PFSK-1 (cell line): Measurements from ENCODE around the gene EEF1G.

Experiments used
- FOXP2 ChIP-seq: optimal IDR thresholded peaks from 2 replicates; pipeline ENCODE3; 2011; ENCODE audit warnings: borderline replicate concordance, control low read depth, inconsistent platforms; ENCODE audit not compliant: insufficient read depth; ENCODE audit errors: extremely low read length, extremely low read depth
- POLR2AphosphoS5 ChIP-seq: IDR thresholded peaks from 2 replicates; pipeline ENCODE4 v1.6.1; 2012; ENCODE audit warnings: low read depth, mild to moderate bottlenecking, control low read depth, low read length, moderate library complexity
- SIN3A ChIP-seq: IDR thresholded peaks from 2 replicates; pipeline ENCODE4 v1.6.1; 2012; ENCODE audit warnings: mild to moderate bottlenecking, low read length, moderate library complexity, borderline replicate concordance; ENCODE audit not compliant: insufficient read depth
- TAF1 ChIP-seq: IDR thresholded peaks from 2 replicates; pipeline ENCODE4 v1.6.1; 2012; ENCODE audit warnings: low read length, control low read depth, borderline replicate concordance; ENCODE audit not compliant: insufficient read depth
- TF ChIP-seq, protein P1 (sequence below), 2 experiments: IDR thresholded peaks; 2 replicates each; pipeline versions ENCODE4 v1.6.1 to v1.8.0; 2011 to 2012; ENCODE audit warnings: low read depth in 2 of 2, low read length in 2 of 2, control low read depth in 1 of 2, inconsistent platforms in 1 of 2, mild to moderate bottlenecking in 1 of 2, moderate library complexity in 1 of 2; ENCODE audit not compliant: insufficient read depth in 1 of 2

Gene EEF1G

DNA sequence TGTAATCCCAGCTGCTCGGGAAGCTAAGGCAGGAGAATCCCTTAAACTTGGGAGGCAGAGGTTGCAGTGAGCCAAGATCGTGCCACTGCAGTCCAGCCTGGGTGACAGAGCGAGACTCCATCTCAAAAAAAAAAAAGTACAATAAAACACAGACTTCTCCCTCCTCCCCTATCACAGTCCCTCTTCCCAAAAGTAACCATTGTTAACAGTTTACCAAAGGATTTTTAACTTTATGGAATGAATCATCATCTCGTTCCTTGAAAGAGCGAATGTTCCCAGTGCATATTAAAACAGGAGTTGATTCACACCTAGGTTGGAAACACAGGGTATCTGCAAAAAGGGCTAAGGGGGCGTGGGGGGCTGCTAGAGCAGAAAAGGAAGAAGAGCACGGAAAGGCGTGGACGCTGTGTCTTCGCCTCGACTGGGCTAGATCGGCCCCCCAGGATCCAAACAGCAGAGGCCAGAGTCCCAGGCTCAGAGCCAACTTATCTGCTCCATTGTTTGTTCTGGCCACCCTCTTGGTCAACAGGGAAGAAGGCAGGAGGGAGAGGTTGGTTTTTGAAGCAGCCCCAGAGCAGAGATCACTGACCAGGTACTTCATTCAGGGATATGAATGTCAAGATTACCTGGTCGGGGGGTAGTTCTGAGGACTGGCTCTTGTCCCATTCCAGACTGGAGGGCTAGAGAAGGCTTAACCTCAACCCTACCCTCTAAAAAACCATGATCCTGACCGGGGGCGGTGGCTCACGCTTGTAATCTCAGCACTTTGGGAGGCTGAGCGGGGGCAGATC lies 25.0 kb downstream of the EEF1G start:
- no peak for TF ChIP-seq TAF1
- TF ChIP-seq POLR2AphosphoS5 = no peak
- no peak for TF ChIP-seq SIN3A
- TF ChIP-seq FOXP2 = no peak

DNA sequence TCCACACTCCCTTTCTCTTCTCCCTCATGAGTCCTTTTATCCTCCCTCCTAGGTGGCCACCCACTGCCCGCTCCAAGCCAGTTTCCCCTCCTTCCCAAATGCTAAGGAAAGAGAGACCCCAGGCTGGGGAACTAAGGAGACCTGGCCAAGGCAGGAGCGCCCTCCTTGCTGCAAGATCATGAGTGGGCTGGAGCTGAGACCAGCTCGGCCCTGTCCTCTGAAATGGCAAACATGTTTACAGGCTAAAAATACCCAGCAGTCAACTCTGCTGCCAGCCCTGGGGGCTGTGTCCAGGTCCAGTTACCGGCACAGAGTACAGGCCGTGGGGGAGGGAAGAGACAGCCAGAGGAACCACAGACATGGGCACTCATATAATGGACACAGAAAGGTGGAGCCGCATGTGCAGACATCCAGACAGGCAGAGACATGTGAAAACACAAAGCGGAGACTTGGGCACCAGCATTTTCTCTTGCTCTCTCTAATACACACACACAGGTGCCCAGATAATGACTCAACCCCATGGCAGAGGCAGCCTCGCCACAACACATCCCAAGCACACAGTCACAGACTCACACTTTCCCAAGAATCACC lies 25.9 kb downstream of the EEF1G start:
- TF ChIP-seq TAF1 = no peak
- no peak for TF ChIP-seq SIN3A
- TF ChIP-seq FOXP2 = no peak
- TF ChIP-seq, protein P1, sequence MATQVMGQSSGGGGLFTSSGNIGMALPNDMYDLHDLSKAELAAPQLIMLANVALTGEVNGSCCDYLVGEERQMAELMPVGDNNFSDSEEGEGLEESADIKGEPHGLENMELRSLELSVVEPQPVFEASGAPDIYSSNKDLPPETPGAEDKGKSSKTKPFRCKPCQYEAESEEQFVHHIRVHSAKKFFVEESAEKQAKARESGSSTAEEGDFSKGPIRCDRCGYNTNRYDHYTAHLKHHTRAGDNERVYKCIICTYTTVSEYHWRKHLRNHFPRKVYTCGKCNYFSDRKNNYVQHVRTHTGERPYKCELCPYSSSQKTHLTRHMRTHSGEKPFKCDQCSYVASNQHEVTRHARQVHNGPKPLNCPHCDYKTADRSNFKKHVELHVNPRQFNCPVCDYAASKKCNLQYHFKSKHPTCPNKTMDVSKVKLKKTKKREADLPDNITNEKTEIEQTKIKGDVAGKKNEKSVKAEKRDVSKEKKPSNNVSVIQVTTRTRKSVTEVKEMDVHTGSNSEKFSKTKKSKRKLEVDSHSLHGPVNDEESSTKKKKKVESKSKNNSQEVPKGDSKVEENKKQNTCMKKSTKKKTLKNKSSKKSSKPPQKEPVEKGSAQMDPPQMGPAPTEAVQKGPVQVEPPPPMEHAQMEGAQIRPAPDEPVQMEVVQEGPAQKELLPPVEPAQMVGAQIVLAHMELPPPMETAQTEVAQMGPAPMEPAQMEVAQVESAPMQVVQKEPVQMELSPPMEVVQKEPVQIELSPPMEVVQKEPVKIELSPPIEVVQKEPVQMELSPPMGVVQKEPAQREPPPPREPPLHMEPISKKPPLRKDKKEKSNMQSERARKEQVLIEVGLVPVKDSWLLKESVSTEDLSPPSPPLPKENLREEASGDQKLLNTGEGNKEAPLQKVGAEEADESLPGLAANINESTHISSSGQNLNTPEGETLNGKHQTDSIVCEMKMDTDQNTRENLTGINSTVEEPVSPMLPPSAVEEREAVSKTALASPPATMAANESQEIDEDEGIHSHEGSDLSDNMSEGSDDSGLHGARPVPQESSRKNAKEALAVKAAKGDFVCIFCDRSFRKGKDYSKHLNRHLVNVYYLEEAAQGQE (IDR thresholded peaks at IDR 0.05; ENCODE audit: insufficient read depth in 1 of 2, low read depth in 2 of 2, low read length in 2 of 2) = no peak

DNA sequence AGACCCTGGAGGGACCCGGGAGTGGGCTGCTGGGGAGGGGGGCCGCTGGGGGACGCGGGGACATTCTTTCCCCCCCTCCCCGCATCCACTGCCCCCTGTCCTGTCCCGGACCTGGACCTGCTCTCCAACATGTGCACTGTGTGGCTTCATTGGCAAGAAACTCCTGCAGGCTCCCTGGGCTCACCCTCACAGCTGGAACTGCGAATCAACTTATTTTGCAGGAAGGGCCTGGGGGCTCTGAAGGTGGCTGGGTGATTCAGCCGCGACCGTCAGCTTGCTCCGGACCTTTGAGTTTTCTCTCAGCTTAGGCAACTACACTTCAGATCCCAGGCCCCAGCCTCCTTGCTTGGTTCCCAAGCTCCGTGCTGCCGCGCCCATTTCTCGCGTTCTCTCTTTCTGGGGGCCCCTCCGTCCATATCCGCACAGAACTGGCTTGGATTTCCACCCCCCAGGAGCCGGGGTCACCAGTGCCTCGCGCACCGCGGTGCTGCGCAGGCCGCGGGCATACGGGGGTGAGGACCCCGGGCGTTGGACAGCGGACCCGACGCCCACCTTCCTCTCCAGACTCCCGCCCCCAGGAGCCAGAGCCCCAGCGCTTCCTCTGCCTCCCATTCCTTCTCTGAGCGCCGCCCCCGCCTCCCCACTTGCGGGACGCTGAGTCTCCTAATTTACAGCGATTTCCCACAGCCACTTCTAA lies 26.6 kb downstream of the EEF1G start:
- no peak for TF ChIP-seq POLR2AphosphoS5
- TF ChIP-seq, protein P1 (IDR thresholded peaks at IDR 0.05; ENCODE audit: insufficient read depth in 1 of 2, low read depth in 2 of 2, low read length in 2 of 2) = 0 out of 4 replicates have a peak, but pooled peaks of 1 of the 2 experiments have one; percentile 6
- no peak for TF ChIP-seq FOXP2

DNA sequence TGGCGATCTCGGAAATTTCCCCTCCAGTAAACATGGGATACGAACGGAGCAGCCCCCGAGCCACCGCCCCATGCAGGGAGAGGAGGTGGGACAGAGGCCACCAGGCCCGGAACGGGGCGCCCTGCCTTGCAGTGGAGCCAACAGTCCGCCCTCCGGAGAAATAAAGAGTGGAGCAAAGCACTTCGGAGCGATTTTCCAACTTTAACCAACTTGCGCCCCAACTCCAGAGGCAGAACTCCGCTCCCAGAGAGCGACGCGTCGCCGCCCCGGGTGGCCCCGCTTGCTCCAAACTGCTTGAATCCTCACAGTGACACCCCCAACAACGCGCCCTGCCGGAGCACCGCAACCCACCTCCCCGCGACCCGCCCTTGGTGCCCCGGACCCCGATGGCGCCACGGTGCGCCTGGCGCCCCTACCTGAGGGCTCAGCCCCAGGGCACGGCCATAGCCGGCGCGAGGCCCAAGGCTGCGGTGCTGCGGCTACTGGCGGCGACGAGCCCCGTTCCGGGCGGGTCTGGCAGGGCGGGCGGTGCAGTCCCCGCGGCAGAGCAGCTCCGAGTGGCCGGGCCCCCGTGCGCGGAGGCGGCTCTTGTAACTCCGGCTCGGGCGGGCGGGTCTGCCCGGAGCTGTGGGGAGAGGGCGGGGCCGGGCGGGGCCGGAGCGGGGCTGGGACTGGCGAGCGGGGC lies 27.3 kb downstream of the EEF1G start, which contains the start of gene AHNAK:
AHNAK (minus strand) TSS at position 563 of the 685 bp plus-strand sequence. CDS start 10,708 bp downstream, outside the sequence.
- TF ChIP-seq SIN3A = no peak
- TF ChIP-seq, protein P1 (IDR thresholded peaks at IDR 0.05; ENCODE audit: insufficient read depth in 1 of 2, low read depth in 2 of 2, low read length in 2 of 2) = no peak
- TF ChIP-seq FOXP2 = no peak
- peak; percentile 68 for TF ChIP-seq POLR2AphosphoS5
- peak; percentile 15; the same call in 1 of the 2 replicates for TF ChIP-seq TAF1

DNA sequence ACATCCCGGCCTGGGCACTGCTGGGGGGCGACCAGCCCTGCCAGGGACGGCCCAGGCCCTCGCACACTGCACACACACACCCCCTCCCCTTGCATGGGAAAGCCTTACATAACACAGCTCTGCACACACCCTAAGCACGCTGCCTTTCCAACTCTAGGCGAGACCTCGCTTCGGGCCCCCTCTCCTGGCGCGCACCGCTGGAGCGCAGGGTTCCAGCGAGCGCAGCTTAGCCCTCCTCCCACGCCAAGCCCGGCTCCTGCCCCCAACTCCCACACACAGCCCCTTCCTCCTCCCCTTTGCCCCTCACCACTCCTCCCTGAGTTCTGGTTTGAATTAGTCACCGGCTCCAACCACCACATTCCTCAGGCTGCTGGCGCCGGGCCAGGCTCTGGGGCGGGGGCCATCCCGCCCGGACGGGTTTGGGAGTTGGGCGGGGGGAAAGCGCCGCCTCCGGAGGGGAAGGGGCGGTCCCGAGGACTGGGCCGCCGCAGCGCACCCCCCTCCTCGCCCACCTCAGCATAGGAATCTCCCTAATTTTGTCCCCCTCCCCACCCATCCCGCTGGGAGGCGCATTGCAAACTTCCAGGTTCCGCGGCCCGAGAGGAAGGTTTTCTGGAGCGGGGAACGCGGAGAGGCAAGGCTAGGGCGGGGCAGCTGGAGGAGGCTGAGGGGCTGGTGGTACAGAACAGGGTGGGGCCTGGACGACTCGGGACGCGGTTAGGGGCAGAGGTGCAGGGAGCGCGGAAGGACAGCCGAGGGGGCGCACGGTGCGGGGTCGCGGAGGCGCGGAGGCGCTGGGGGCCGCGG lies 28.1 kb downstream of the EEF1G start:
- TF ChIP-seq SIN3A (peak; percentile 97; the same call in 1 of the 2 replicates), FOXP2 (no peak), TAF1 (peak; percentile 81; the same call in 1 of the 2 replicates), POLR2AphosphoS5 (peak; percentile 4; the same call in 1 of the 2 replicates)
- TF ChIP-seq, protein P1 (IDR thresholded peaks at IDR 0.05; ENCODE audit: insufficient read depth in 1 of 2, low read depth in 2 of 2, low read length in 2 of 2) = peak in 1 of 2 experiments; percentile 55; a peak in 1 of 4 replicates
